Right lobe of liver (tissue), 4 donors: ENCODE measurements around the gene ACTG1.

Experiments used
- CTCF ChIP-seq, 4 donors: fragments of 200-600 bp in 3 of 4; fragments of 450-650 bp in 1 of 4; IDR thresholded peaks; one replicate each; pipeline versions ENCODE4 v1.5.1 to v1.8.0; 2016 to 2022; ENCODE audit warnings: antibody characterized with exemption in 4 of 4, mild to moderate bottlenecking in 2 of 4
- POLR2A ChIP-seq: fragments of 450-650 bp; IDR thresholded peaks from one replicate; pipeline ENCODE4 v1.6.1; 2017; ENCODE audit warnings: antibody characterized with exemption, mild to moderate bottlenecking
- donor health status: DM: no; HTN: no; CAD: no.
- donor health status: DM: no; HTN: no; CAD: no.
- donor health status: DM: no; HTN: yes; CAD: no.

DNA sequence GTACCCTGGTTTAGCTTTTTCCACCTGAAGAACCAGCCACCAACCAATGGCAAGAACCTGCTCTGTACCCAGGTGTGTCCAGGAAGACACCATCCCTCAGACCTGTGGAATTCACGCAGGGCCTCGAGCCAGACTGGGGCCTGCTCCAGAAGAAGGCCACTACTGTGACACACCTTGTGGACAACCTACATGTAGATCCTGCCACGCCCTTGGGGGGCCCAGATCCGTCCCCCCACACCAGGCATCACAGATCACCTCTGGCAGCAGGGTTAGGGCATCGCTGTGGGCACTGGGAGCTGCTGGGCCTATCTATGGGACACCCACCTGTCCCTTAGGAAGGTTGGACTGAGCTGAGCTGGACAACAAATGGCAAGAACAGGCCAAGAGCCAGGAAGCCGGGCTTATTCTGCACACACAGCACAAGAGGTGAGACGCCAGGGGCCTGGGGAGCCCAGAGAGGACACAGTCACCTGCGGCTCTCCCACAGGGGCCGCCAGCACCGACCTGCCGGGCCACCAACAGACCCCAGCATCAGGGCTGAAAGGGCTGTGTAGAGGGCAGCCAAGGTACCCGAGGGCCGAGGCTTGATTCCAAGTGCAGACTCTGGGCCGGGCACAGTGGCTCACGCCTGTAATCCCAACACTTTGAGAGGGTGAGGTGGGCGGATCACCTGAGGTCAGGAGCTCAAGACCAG lies 31.8 kb upstream of the ACTG1 start:
- no peak for TF ChIP-seq POLR2A
- TF ChIP-seq CTCF (IDR thresholded peaks at IDR 0.05) = no peak
